ENCODE data around the gene MRFAP1L1.

MRFAP1L1 gene

GRCh38 chr4:6658597-6659075 is 51.0 kb downstream of the MRFAP1L1 start:
- Histone ChIP-seq H3K9me2 (replicated peaks; ENCODE audit: control insufficient read depth, low read length) (no peaks in the 10 kb centered on the region), H3K4me1 (ENCODE audit: control insufficient read depth, low read length) (no peaks in the 10 kb centered on the region), H3K36me3 (ENCODE audit: control insufficient read depth, low read length) (no peaks in the 10 kb centered on the region), H4K20me1 (ENCODE audit: control insufficient read depth, insufficient read depth, low read depth, low read length) (no peaks in the 10 kb centered on the region), H3F3A (ENCODE audit: control insufficient read depth, insufficient read depth) (no peaks in the 10 kb centered on the region), H3K4me3 (ENCODE audit: low read length) (no peak overlapping the region), H3K79me2 (ENCODE audit: control insufficient read depth, low read length) (no peaks in the 10 kb centered on the region), H3K9me3 (ENCODE audit: control insufficient read depth, insufficient read depth, low read length) (no peaks in the 10 kb centered on the region), H3K27ac (ENCODE audit: low read depth, low read length) (no peak overlapping the region), H3K4me2 (ENCODE audit: low read length) (no peak overlapping the region), H3K27me3 (ENCODE audit: control insufficient read depth, low read length) (peaks cover 31% of the 10 kb centered on the region)
- no peak for TF ChIP-seq CTCF (IDR thresholded peaks at IDR 0.05; ENCODE audit: low read depth, low read length, poor library complexity, severe bottlenecking)
- no peak for TF ChIP-seq EZH2phosphoT487 (IDR thresholded peaks at IDR 0.05; ENCODE audit: borderline replicate concordance, low read length)

- TF ChIP-seq CTCF (IDR thresholded peaks at IDR 0.05; ENCODE audit: low read depth, low read length, poor library complexity, severe bottlenecking): no peak
- no peak for TF ChIP-seq EZH2phosphoT487 (IDR thresholded peaks at IDR 0.05; ENCODE audit: borderline replicate concordance, low read length)
- H3K79me2 ChIP-seq (ENCODE audit: control insufficient read depth, low read length): no peaks in the 10 kb centered on the region
- H3K9me3 ChIP-seq (ENCODE audit: control insufficient read depth, insufficient read depth, low read length): no peaks in the 10 kb centered on the region
- no peaks in the 10 kb centered on the region for H3F3A ChIP-seq (ENCODE audit: control insufficient read depth, insufficient read depth)
- no peaks in the 10 kb centered on the region for H3K9me2 ChIP-seq (replicated peaks; ENCODE audit: control insufficient read depth, low read length)
- H3K36me3 ChIP-seq (ENCODE audit: control insufficient read depth, low read length): no peaks in the 10 kb centered on the region
- no peak overlapping the region for H3K4me2 ChIP-seq (ENCODE audit: low read length)
- no peak overlapping the region for H3K4me3 ChIP-seq (ENCODE audit: low read length)
- no peaks in the 10 kb centered on the region for H4K20me1 ChIP-seq (ENCODE audit: control insufficient read depth, insufficient read depth, low read depth, low read length)
- H3K27me3 ChIP-seq (ENCODE audit: control insufficient read depth, low read length): peaks cover 29% of the 10 kb centered on the region
- H3K27ac ChIP-seq (ENCODE audit: low read depth, low read length): no peak overlapping the region
- H3K4me1 ChIP-seq (ENCODE audit: control insufficient read depth, low read length): no peaks in the 10 kb centered on the region
Measured at GRCh38 chr4:6658209-6658595, 51.5 kb downstream of the MRFAP1L1 start.

All from DOHH2 (cell line).